SK-MEL-5 (cell line): ENCODE measurements around the gene SLC35F2. TPM values are rescaled to one million over a fixed set of nuclear protein-coding genes. Genes with fewer than 3 reads are reported as not detected.

ENCODE experiments used
- DNase-seq: peaks from one replicate; pipeline ENCODE4 v3.0.0-alpha.2; 2016; ENCODE audit warnings: low read depth, low spot score
- in situ Hi-C: cut with HindIII; loops from 2 replicates; pipeline ENCODE4 v1.10.0; 2016; ENCODE audit warnings: low sequenced_read_pairs, high pct_unique_total_duplicates, low pct_unique_long_range_greater_than_20kb
- total RNA-seq: library from RNA; depleted of rRNA; stranded (reverse); fragments of >200 nt; shearing (Covaris generic); gene quantifications from 2 replicates; pipeline ENCODE4 v1.2.3, GENCODE V29; 2014; rRNA removed

The SLC35F2 gene
- total RNA-seq, 1 experiment from 2014 or later = 46.5 TPM

GRCh38 chr11:107757661-107758060, 100.9 kb downstream of the SLC35F2 start:
- in situ Hi-C loops = no loop called here
- no peak for DNase-seq

- in situ Hi-C loops = no loop called here
- peak; percentile 46 for DNase-seq
Measured at GRCh38 chr11:107756553-107756952, 102.0 kb downstream of the SLC35F2 start.

- DNase-seq = no peak
- in situ Hi-C loops = no loop called here
Measured at GRCh38 chr11:107752949-107753822, 105.4 kb downstream of the SLC35F2 start.

DNA sequence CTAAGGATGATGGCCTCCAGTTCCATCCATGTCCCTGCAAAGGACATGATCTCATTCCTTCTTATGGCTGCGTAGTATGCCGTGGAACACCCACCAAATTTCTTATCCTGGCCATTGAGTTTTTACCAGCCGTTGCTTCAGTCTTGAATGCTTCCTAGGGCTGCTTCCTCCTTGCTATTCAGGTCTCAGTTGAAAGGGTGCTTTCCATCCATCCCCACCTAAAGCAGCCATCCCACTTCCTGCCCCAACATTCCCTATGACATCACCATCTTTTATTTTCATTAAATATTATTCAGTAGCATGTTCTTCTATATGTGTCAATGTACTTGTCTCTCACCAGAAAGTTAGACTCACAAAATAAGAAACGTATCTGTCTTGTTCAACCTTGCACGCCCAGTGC, 106.1 kb downstream of the SLC35F2 start:
- DNase-seq = no peak
- in situ Hi-C loops = no loop called here

DNA sequence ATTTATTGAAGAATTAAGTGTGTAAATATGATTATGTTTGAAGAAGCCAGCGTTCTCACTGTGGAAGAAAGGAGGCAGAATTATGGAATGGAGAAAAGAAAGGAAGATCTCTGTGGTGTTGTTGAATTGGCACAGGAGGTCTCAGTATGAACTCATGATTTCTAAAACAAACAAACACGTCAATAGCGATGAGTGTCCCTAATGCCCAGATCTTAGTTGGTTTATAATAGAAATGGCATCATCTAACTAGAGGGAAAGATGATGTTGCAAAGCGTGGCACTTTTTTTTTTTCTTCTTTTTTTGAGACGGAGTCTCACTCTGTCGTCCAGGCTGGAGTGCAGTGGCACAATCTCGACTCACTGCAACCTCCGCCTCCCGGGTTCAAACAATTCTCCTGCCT, 107.5 kb downstream of the SLC35F2 start:
- no peak for DNase-seq
- in situ Hi-C loops = no loop called here

- DNase-seq = no peak
- in situ Hi-C loops = no loop called here
Measured at GRCh38 chr11:107750313-107750712, 108.3 kb downstream of the SLC35F2 start.

DNA sequence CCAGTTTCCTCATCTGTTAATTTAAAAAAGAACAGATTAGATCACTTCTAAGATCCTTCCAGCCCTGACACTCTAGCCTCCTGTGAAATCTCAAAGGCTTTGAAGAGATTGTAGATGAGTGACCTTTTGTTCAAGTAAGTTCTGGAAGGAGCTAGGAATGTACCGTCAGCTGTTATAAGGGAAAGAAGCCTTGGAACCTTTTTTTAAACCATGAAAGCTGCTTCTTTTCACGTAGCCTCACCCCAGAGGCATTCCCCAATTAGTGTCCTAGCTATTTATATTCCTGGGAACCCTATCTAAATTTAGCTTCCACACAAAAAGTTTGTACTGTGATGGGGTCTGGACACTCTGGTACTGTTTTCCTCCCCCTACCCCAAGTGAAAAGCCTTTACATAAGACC, 111.0 kb downstream of the SLC35F2 start:
- in situ Hi-C loops = no loop called here

DNA sequence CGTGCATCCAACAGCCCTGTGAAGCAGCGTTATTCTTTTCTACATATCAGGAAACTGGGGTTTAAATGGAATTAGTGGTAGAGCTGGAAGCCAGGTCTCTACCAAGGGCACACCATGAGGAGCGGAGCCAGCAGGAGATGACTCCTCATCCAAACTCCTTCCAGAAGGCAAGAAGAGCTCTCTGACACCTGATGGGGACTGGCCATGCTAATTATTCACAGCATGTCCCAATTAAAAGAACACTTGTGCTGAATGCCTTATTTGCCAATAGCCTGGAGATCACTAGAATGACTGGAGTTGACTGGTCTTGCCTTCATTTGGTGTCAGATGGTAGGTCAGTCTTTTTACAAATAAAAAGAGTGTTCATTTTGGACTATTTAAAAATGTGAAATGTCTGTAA, 113.9 kb downstream of the SLC35F2 start:
- no peak for DNase-seq
- in situ Hi-C loops = no loop called here

More for the DNA sequence above, 111.0 kb downstream of the SLC35F2 start:
- no peak for DNase-seq

DNA sequence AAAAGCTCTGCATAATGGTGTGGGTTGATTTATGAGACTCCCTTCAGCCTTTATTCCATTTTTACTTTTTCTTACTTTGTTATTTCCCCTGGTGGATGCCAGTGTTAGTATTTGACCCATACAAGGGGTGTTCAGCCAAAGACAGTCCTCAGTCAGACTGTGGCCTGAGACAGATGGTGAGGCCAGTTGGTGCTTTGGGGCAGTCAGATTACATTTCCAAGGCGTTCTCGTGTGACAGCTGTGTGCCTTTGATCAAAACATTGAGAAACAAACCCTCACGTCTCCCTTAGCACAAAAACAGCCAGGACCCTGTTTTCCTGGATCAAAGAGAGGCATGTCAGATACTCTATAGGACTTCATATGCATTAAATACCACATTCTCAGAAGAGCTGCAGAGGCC, 115.4 kb downstream of the SLC35F2 start:
- in situ Hi-C loops = no loop called here
- DNase-seq = no peak

GRCh38 chr11:107741044-107741823, 117.4 kb downstream of the SLC35F2 start:
- in situ Hi-C loops = no loop called here
- peak; percentile 58 for DNase-seq

Other genes with a start within 250 kb of the SLC35F2 start
- not detected in 2 replicates for gene SLN, start 146.7 kb downstream of the SLC35F2 start, total RNA-seq
- 4.5 and 6.2 TPM in 2 replicates for gene RAB39A, start 69.7 kb upstream of the SLC35F2 start, total RNA-seq
- 25.9 and 29.3 TPM in 2 replicates for gene CUL5, start 150.1 kb upstream of the SLC35F2 start, total RNA-seq